ENCODE results near the gene SYNE2.
"Not testable (repeated sequence)": the region's sequence is repeated elsewhere in the genome, so short reads cannot be mapped to it uniquely, and the experiment has no call there.

The SYNE2 gene

GRCh38 chr14:64025479-64025878 is 172.7 kb downstream of the SYNE2 start:
- H3K4me3 ChIP-seq (ENCODE audit: low read length), result no peak overlapping the region
- H3K4me1 ChIP-seq (ENCODE audit: control insufficient read depth, low read length), result no peaks in the 10 kb centered on the region
- H3K36me3 ChIP-seq (ENCODE audit: control insufficient read depth, low read length), result peaks cover 98% of the 10 kb centered on the region
- H3K27ac ChIP-seq (ENCODE audit: low read depth, low read length), result no peak overlapping the region
- no peaks in the 10 kb centered on the region for H4K20me1 ChIP-seq (ENCODE audit: control insufficient read depth, insufficient read depth, low read depth, low read length)
- no peaks in the 10 kb centered on the region for H3K79me2 ChIP-seq (ENCODE audit: control insufficient read depth, low read length)
- H3K9me2 ChIP-seq (replicated peaks; ENCODE audit: control insufficient read depth, low read length), result no peaks in the 10 kb centered on the region
- H3K27me3 ChIP-seq (ENCODE audit: control insufficient read depth, low read length), result no peaks in the 10 kb centered on the region
- no peaks in the 10 kb centered on the region for H3K9me3 ChIP-seq (ENCODE audit: control insufficient read depth, insufficient read depth, low read length)
- H3K4me2 ChIP-seq (ENCODE audit: low read length), result no peak overlapping the region
- TF ChIP-seq EZH2phosphoT487 (IDR thresholded peaks at IDR 0.05; ENCODE audit: borderline replicate concordance, low read length), result no peak
- no peak for TF ChIP-seq CTCF (IDR thresholded peaks at IDR 0.05; ENCODE audit: low read depth, low read length, poor library complexity, severe bottlenecking)
- H3F3A ChIP-seq (ENCODE audit: control insufficient read depth, insufficient read depth), result peaks cover 15% of the 10 kb centered on the region

- H3K27me3 ChIP-seq (ENCODE audit: control insufficient read depth, low read length), result no peaks in the 10 kb centered on the region
- H3K9me2 ChIP-seq (replicated peaks; ENCODE audit: control insufficient read depth, low read length), result no peaks in the 10 kb centered on the region
- H3K36me3 ChIP-seq (ENCODE audit: control insufficient read depth, low read length), result peaks cover 98% of the 10 kb centered on the region
- H3K9me3 ChIP-seq (ENCODE audit: control insufficient read depth, insufficient read depth, low read length), result no peaks in the 10 kb centered on the region
- no peaks in the 10 kb centered on the region for H3K4me1 ChIP-seq (ENCODE audit: control insufficient read depth, low read length)
- no peaks in the 10 kb centered on the region for H4K20me1 ChIP-seq (ENCODE audit: control insufficient read depth, insufficient read depth, low read depth, low read length)
- H3F3A ChIP-seq (ENCODE audit: control insufficient read depth, insufficient read depth), result peaks cover 10% of the 10 kb centered on the region
- peaks cover under 1% of the 10 kb centered on the region for H3K79me2 ChIP-seq (ENCODE audit: control insufficient read depth, low read length)
- H3K4me3 ChIP-seq (ENCODE audit: low read length), result no peak overlapping the region
- no peak for TF ChIP-seq CTCF (IDR thresholded peaks at IDR 0.05; ENCODE audit: low read depth, low read length, poor library complexity, severe bottlenecking)
- no peak for TF ChIP-seq EZH2phosphoT487 (IDR thresholded peaks at IDR 0.05; ENCODE audit: borderline replicate concordance, low read length)
- no peak overlapping the region for H3K27ac ChIP-seq (ENCODE audit: low read depth, low read length)
- no peak overlapping the region for H3K4me2 ChIP-seq (ENCODE audit: low read length)
Observed at GRCh38 chr14:64026600-64026999, 173.8 kb downstream of the SYNE2 start.

- Histone ChIP-seq H3K36me3 (ENCODE audit: control insufficient read depth, low read length) (peaks cover 82% of the 10 kb centered on the region), H3F3A (ENCODE audit: control insufficient read depth, insufficient read depth) (peaks cover 8% of the 10 kb centered on the region; the same call in 1 of the 2 replicates), H3K27ac (ENCODE audit: low read depth, low read length) (no peak overlapping the region), H3K4me2 (ENCODE audit: low read length) (no peak overlapping the region), H3K4me1 (ENCODE audit: control insufficient read depth, low read length) (peaks cover 9% of the 10 kb centered on the region), H3K27me3 (ENCODE audit: control insufficient read depth, low read length) (no peaks in the 10 kb centered on the region), H3K79me2 (ENCODE audit: control insufficient read depth, low read length) (peaks cover 12% of the 10 kb centered on the region), H3K4me3 (ENCODE audit: low read length) (no peak overlapping the region), H3K9me2 (replicated peaks; ENCODE audit: control insufficient read depth, low read length) (no peaks in the 10 kb centered on the region), H3K9me3 (ENCODE audit: control insufficient read depth, insufficient read depth, low read length) (no peaks in the 10 kb centered on the region), H4K20me1 (ENCODE audit: control insufficient read depth, insufficient read depth, low read depth, low read length) (no peaks in the 10 kb centered on the region)
- TF ChIP-seq CTCF (IDR thresholded peaks at IDR 0.05; ENCODE audit: low read depth, low read length, poor library complexity, severe bottlenecking) (no peak), EZH2phosphoT487 (IDR thresholded peaks at IDR 0.05; ENCODE audit: borderline replicate concordance, low read length) (no peak)
Observed at GRCh38 chr14:64035143-64035542, 182.3 kb downstream of the SYNE2 start.

GRCh38 chr14:64037869-64038745 is 185.3 kb downstream of the SYNE2 start:
- H3K79me2 ChIP-seq (ENCODE audit: control insufficient read depth, low read length); H3K9me3 ChIP-seq (ENCODE audit: control insufficient read depth, insufficient read depth, low read length); H4K20me1 ChIP-seq (ENCODE audit: control insufficient read depth, insufficient read depth, low read depth, low read length); H3K9me2 ChIP-seq (replicated peaks; ENCODE audit: control insufficient read depth, low read length); H3K27me3 ChIP-seq (ENCODE audit: control insufficient read depth, low read length); H3K4me3 ChIP-seq (ENCODE audit: low read length); H3K27ac ChIP-seq (ENCODE audit: low read depth, low read length); H3K4me1 ChIP-seq (ENCODE audit: control insufficient read depth, low read length); H3K4me2 ChIP-seq (ENCODE audit: low read length): not testable (repeated sequence)
- Histone ChIP-seq H3F3A (ENCODE audit: control insufficient read depth, insufficient read depth) (peaks cover 15% of the 10 kb centered on the region; the same call in 1 of the 2 replicates), H3K36me3 (ENCODE audit: control insufficient read depth, low read length) (peaks cover 76% of the 10 kb centered on the region)
